WTC11 (cell line): ENCODE measurements around the gene RAMP3. TPM values are rescaled to one million over a fixed set of nuclear protein-coding genes. Genes with fewer than 3 reads are reported as not detected.

Source experiments
- ATAC-seq: fragments of 200-7000 bp; cut with Tn5 transposase; 2 replicates; pipeline ENCODE4 v1.10.0; 2021; ENCODE audit warnings: mild to moderate bottlenecking, moderate library complexity
- CTCF ChIA-PET: fragments of 300-600 bp; sonication (Branson Sonifier 250); formaldehyde crosslinking; loops from one replicate; lab custom pipeline; 2021; ENCODE audit warnings: antibody characterized with exemption; lab: Charles Lee
- POLR2A ChIA-PET: fragments of 350-600 bp; sonication (Branson Sonifier 250); formaldehyde crosslinking; loops from one replicate; lab custom pipeline; 2021; ENCODE audit warnings: antibody characterized with exemption; lab: Charles Lee
- DNase-seq: peaks from one replicate; pipeline ENCODE4 v3.0.0; 2021; ENCODE audit warnings: low spot score
- H3K27ac Mint-ChIP-seq: 2 replicates; pipeline ENCODE4 v1.8.0; 2021; ENCODE audit warnings: mixed read lengths
- H3K27me3 Mint-ChIP-seq: 2 replicates; pipeline ENCODE4 v1.8.0; 2021; ENCODE audit warnings: low read depth, mild to moderate bottlenecking, moderate library complexity, mixed read lengths
- H3K36me3 Mint-ChIP-seq: 2 replicates; pipeline ENCODE4 v1.8.0; 2021; ENCODE audit warnings: mixed read lengths
- H3K4me1 Mint-ChIP-seq: 2 replicates; pipeline ENCODE4 v1.8.0; 2022; ENCODE audit warnings: mixed read lengths
- H3K4me3 Mint-ChIP-seq: 2 replicates; pipeline ENCODE4 v1.8.0; 2021; ENCODE audit warnings: mild to moderate bottlenecking, moderate library complexity, mixed read lengths
- H3K9me3 Mint-ChIP-seq: 2 replicates; pipeline ENCODE4 v1.8.0; 2021; ENCODE audit warnings: mixed read lengths
- FOXJ3 ChIP-seq: sonication (generic); formaldehyde crosslinking; IDR thresholded peaks from 2 replicates; pipeline ENCODE4 v1.9.0; 2021; ENCODE audit warnings: missing genetic modification reagents, mild to moderate bottlenecking, borderline replicate concordance
- FOXK1 ChIP-seq: sonication (generic); formaldehyde crosslinking; IDR thresholded peaks from 2 replicates; pipeline ENCODE4 v1.8.0; 2022; ENCODE audit warnings: mild to moderate bottlenecking, moderate library complexity, missing genetic modification reagents
- JAZF1 ChIP-seq: fragments of 250-450 bp; sonication (Bioruptor Pico); IDR thresholded peaks from 2 replicates; pipeline ENCODE4 v1.9.0; 2021; ENCODE audit warnings: moderate library complexity, mild to moderate bottlenecking, inconsistent platforms
- MXD4 ChIP-seq: fragments of 250-450 bp; sonication (Bioruptor Pico); IDR thresholded peaks from 2 replicates; pipeline ENCODE4 v1.8.0; 2021; ENCODE audit warnings: mild to moderate bottlenecking, moderate library complexity, borderline replicate concordance
- MYBL2 ChIP-seq: sonication (generic); formaldehyde crosslinking; IDR thresholded peaks from 2 replicates; pipeline ENCODE4 v1.8.1; 2023; ENCODE audit warnings: mild to moderate bottlenecking, moderate library complexity, missing genetic modification reagents
- NFE2L1 ChIP-seq: sonication (generic); formaldehyde crosslinking; IDR thresholded peaks from 2 replicates; pipeline ENCODE4 v1.8.1; 2023; ENCODE audit warnings: missing genetic modification reagents
- NFYB ChIP-seq: sonication (generic); formaldehyde crosslinking; conservative IDR thresholded peaks from 2 replicates; pipeline ENCODE4 v1.8.0; 2022; ENCODE audit warnings: low read depth, missing genetic modification reagents
- SOX15 ChIP-seq: fragments of 250-450 bp; sonication (Bioruptor Pico); IDR thresholded peaks from 2 replicates; pipeline ENCODE4 v1.9.0; 2021; ENCODE audit warnings: mild to moderate bottlenecking
- SP1 ChIP-seq: sonication (generic); formaldehyde crosslinking; conservative IDR thresholded peaks from 2 replicates; pipeline ENCODE4 v1.8.1; 2022; ENCODE audit warnings: missing genetic modification reagents
- TP53 ChIP-seq: sonication (generic); formaldehyde crosslinking; IDR thresholded peaks from 2 replicates; pipeline ENCODE4 v1.8.1; 2023; ENCODE audit warnings: mild to moderate bottlenecking, missing genetic modification reagents
- ZNF219 ChIP-seq: sonication (generic); formaldehyde crosslinking; IDR thresholded peaks from 2 replicates; pipeline ENCODE4 v1.8.0; 2023; ENCODE audit warnings: missing genetic modification reagents, mild to moderate bottlenecking, borderline replicate concordance
- ZNF423 ChIP-seq: fragments of 250-450 bp; sonication (Bioruptor Pico); IDR thresholded peaks from 2 replicates; pipeline ENCODE4 v2.1.2; 2022; ENCODE audit warnings: mild to moderate bottlenecking, moderate library complexity
- total RNA-seq: library from RNA; stranded (reverse); gene quantifications from 3 replicates; pipeline ENCODE4 v1.2.3, GENCODE V29; 2021
- TF ChIP-seq, protein P1 (sequence below): sonication (generic); formaldehyde crosslinking; IDR thresholded peaks from 2 replicates; pipeline ENCODE4 v1.8.0; 2022; ENCODE audit warnings: mild to moderate bottlenecking, missing genetic modification reagents
- TF ChIP-seq, protein P2 (sequence below): fragments of 250-450 bp; sonication (Bioruptor Pico); IDR thresholded peaks from 2 replicates; pipeline ENCODE4 v1.9.0; 2021; ENCODE audit warnings: mild to moderate bottlenecking
- TF ChIP-seq, protein P3 (sequence below): fragments of 250-450 bp; sonication (Bioruptor Pico); IDR thresholded peaks from 2 replicates; pipeline ENCODE4 v1.9.0; 2021; ENCODE audit warnings: mild to moderate bottlenecking, borderline replicate concordance
- TF ChIP-seq, protein P4 (sequence below): sonication (generic); formaldehyde crosslinking; IDR thresholded peaks from 2 replicates; pipeline ENCODE4 v1.8.0; 2022; ENCODE audit warnings: missing genetic modification reagents
- TF ChIP-seq, protein P5 (sequence below): sonication (generic); formaldehyde crosslinking; IDR thresholded peaks from 2 replicates; pipeline ENCODE4 v1.8.1; 2022; ENCODE audit warnings: low read depth, mild to moderate bottlenecking, moderate library complexity, missing genetic modification reagents, borderline replicate concordance
- TF ChIP-seq, protein P6 (sequence below): sonication (generic); formaldehyde crosslinking; IDR thresholded peaks from 2 replicates; pipeline ENCODE4 v1.8.1; 2023; ENCODE audit warnings: mild to moderate bottlenecking, missing genetic modification reagents, moderate library complexity
- TF ChIP-seq, protein P7 (sequence below): sonication (generic); formaldehyde crosslinking; conservative IDR thresholded peaks from 2 replicates; pipeline ENCODE4 v1.8.1; 2022; ENCODE audit warnings: mild to moderate bottlenecking, missing genetic modification reagents

The RAMP3 gene
- total RNA-seq, 1 experiment from 2014 or later = 0.85 TPM

DNA sequence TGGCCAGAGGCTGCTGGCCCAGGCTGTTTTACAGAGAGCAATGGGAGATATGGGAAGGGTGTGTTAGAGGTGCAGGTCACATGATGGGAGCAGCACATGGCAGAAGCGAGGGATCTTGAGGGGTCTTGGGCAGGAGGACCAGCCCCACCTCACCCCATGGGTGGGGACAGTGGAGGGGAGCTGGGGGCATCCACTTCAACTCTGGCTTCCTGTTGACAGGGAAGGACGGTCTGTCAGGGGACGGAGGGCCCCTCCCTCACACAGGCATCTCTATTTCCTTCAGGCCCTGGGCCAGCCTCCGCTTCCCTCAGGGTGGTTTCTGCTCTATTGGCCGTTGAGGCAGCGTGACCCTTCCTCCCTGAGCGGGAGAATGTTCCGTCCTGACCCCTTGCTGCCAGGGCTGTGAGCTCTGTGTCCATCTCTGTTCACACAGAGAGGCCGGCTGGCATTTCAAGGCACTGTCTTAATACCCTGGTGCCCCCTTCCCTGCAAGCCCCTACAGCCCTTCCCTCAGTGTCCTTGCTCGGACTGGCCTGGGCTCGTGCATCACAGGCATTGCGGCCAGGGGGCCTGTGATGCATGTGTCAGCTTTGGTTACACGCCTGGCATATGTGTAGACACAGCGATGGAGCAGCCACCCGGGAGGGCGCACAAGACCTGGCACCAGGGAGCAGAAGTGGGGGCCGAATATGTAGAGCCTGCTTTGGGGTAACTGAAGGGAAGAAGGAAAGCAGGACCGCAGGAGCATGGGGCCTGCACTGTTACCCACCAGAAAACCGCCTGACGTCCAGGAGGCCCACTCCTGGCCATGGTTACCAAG lies 31.8 kb downstream of the RAMP3 start:
- Mint-ChIP-seq H3K4me3 (no peak overlapping the region), H3K4me1 (no peaks in the 10 kb centered on the region), H3K36me3 (no peaks in the 10 kb centered on the region), H3K27ac (no peak overlapping the region), H3K27me3 (peaks cover 2% of the 10 kb centered on the region; the same call in 1 of the 2 replicates), H3K9me3 (0 out of 2 replicates have a peak, but pooled peaks cover 7% of the 10 kb centered on the region)
- no peak for DNase-seq
- no peak for ATAC-seq
- no peak for TF ChIP-seq MYBL2 (CRISPR knock-in tag)
- TF ChIP-seq TP53 (CRISPR knock-in tag) = no peak
- no peak for TF ChIP-seq NFYB (CRISPR knock-in tag)
- no peak for TF ChIP-seq MXD4 (CRISPR knock-in tag)
- TF ChIP-seq ZNF219 (CRISPR knock-in tag) = no peak
- TF ChIP-seq SP1 (CRISPR knock-in tag) = no peak
- no peak for TF ChIP-seq SOX15
- TF ChIP-seq, protein P1, sequence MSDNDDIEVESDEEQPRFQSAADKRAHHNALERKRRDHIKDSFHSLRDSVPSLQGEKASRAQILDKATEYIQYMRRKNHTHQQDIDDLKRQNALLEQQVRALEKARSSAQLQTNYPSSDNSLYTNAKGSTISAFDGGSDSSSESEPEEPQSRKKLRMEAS (CRISPR knock-in tag) = no peak
- TF ChIP-seq FOXK1 = no peak
- TF ChIP-seq, protein P2, sequence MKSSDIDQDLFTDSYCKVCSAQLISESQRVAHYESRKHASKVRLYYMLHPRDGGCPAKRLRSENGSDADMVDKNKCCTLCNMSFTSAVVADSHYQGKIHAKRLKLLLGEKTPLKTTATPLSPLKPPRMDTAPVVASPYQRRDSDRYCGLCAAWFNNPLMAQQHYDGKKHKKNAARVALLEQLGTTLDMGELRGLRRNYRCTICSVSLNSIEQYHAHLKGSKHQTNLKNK (CRISPR knock-in tag) = no peak
- no peak for TF ChIP-seq NFE2L1 (CRISPR knock-in tag)
- no peak for TF ChIP-seq FOXJ3
- no peak for TF ChIP-seq ZNF423
- TF ChIP-seq, protein P3, sequence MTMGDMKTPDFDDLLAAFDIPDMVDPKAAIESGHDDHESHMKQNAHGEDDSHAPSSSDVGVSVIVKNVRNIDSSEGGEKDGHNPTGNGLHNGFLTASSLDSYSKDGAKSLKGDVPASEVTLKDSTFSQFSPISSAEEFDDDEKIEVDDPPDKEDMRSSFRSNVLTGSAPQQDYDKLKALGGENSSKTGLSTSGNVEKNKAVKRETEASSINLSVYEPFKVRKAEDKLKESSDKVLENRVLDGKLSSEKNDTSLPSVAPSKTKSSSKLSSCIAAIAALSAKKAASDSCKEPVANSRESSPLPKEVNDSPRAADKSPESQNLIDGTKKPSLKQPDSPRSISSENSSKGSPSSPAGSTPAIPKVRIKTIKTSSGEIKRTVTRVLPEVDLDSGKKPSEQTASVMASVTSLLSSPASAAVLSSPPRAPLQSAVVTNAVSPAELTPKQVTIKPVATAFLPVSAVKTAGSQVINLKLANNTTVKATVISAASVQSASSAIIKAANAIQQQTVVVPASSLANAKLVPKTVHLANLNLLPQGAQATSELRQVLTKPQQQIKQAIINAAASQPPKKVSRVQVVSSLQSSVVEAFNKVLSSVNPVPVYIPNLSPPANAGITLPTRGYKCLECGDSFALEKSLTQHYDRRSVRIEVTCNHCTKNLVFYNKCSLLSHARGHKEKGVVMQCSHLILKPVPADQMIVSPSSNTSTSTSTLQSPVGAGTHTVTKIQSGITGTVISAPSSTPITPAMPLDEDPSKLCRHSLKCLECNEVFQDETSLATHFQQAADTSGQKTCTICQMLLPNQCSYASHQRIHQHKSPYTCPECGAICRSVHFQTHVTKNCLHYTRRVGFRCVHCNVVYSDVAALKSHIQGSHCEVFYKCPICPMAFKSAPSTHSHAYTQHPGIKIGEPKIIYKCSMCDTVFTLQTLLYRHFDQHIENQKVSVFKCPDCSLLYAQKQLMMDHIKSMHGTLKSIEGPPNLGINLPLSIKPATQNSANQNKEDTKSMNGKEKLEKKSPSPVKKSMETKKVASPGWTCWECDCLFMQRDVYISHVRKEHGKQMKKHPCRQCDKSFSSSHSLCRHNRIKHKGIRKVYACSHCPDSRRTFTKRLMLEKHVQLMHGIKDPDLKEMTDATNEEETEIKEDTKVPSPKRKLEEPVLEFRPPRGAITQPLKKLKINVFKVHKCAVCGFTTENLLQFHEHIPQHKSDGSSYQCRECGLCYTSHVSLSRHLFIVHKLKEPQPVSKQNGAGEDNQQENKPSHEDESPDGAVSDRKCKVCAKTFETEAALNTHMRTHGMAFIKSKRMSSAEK (CRISPR knock-in tag) = no peak
- TF ChIP-seq, protein P4, sequence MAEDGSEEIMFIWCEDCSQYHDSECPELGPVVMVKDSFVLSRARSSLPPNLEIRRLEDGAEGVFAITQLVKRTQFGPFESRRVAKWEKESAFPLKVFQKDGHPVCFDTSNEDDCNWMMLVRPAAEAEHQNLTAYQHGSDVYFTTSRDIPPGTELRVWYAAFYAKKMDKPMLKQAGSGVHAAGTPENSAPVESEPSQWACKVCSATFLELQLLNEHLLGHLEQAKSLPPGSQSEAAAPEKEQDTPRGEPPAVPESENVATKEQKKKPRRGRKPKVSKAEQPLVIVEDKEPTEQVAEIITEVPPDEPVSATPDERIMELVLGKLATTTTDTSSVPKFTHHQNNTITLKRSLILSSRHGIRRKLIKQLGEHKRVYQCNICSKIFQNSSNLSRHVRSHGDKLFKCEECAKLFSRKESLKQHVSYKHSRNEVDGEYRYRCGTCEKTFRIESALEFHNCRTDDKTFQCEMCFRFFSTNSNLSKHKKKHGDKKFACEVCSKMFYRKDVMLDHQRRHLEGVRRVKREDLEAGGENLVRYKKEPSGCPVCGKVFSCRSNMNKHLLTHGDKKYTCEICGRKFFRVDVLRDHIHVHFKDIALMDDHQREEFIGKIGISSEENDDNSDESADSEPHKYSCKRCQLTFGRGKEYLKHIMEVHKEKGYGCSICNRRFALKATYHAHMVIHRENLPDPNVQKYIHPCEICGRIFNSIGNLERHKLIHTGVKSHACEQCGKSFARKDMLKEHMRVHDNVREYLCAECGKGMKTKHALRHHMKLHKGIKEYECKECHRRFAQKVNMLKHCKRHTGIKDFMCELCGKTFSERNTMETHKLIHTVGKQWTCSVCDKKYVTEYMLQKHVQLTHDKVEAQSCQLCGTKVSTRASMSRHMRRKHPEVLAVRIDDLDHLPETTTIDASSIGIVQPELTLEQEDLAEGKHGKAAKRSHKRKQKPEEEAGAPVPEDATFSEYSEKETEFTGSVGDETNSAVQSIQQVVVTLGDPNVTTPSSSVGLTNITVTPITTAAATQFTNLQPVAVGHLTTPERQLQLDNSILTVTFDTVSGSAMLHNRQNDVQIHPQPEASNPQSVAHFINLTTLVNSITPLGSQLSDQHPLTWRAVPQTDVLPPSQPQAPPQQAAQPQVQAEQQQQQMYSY (CRISPR knock-in tag) = no peak
- TF ChIP-seq, protein P5, sequence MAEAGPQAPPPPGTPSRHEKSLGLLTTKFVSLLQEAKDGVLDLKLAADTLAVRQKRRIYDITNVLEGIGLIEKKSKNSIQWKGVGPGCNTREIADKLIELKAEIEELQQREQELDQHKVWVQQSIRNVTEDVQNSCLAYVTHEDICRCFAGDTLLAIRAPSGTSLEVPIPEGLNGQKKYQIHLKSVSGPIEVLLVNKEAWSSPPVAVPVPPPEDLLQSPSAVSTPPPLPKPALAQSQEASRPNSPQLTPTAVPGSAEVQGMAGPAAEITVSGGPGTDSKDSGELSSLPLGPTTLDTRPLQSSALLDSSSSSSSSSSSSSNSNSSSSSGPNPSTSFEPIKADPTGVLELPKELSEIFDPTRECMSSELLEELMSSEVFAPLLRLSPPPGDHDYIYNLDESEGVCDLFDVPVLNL (CRISPR knock-in tag) = no peak
- TF ChIP-seq, protein P6, sequence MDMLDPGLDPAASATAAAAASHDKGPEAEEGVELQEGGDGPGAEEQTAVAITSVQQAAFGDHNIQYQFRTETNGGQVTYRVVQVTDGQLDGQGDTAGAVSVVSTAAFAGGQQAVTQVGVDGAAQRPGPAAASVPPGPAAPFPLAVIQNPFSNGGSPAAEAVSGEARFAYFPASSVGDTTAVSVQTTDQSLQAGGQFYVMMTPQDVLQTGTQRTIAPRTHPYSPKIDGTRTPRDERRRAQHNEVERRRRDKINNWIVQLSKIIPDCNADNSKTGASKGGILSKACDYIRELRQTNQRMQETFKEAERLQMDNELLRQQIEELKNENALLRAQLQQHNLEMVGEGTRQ = no peak
- TF ChIP-seq, protein P7, sequence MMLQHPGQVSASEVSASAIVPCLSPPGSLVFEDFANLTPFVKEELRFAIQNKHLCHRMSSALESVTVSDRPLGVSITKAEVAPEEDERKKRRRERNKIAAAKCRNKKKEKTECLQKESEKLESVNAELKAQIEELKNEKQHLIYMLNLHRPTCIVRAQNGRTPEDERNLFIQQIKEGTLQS (CRISPR knock-in tag) = no peak
- TF ChIP-seq JAZF1 (CRISPR knock-in tag) = no peak
- POLR2A ChIA-PET = no interaction called here
- CTCF ChIA-PET = interaction anchor here (0.6 to 1.1 kb wide), 2 partner anchors 11 to 32 kb away, joined by 3 to 4 read pairs; partner anchors contain the start of gene RAMP3
